ENCODE measurements around the gene ZBTB32.

- no peak for TF ChIP-seq POLR2A (IDR thresholded peaks at IDR 0.05)
- TF ChIP-seq CTCF (IDR thresholded peaks at IDR 0.05), result no peak
These were observed 22.9 kb downstream of the ZBTB32 start for GRCh38 chr19:35727053-35727955.
